Activated gamma-delta T cell treated with anti-CD3 and anti-CD28 coated beads, Interleukin-2, amount 50 U/mL, for 16 hours (primary cell): ENCODE results near the gene MTMR2.
A peak's percentile ranks its signal among the peaks of the same experiment; 100 is the strongest.
"Not testable (repeated sequence)": the region's sequence is repeated elsewhere in the genome, so short reads cannot be mapped to it uniquely, and the experiment has no call there.

Source experiments
- DNase-seq: peaks from one replicate; pipeline ENCODE4 v3.0.0-alpha.2; 2020; ENCODE audit warnings: low read depth

Gene MTMR2

GRCh38 chr11:95811052-95811451 is 112.9 kb downstream of the MTMR2 start:
- not testable (repeated sequence) for DNase-seq

- not testable (repeated sequence) for DNase-seq
Observed at GRCh38 chr11:95806464-95806863, 117.4 kb downstream of the MTMR2 start.

- no peak for DNase-seq
Observed at GRCh38 chr11:95805869-95806268, 118.0 kb downstream of the MTMR2 start.

- DNase-seq: no peak
Observed at GRCh38 chr11:95803973-95804372, 119.9 kb downstream of the MTMR2 start.

GRCh38 chr11:95802806-95803205 is 121.1 kb downstream of the MTMR2 start:
- no peak for DNase-seq

GRCh38 chr11:95800438-95800837 is 123.5 kb downstream of the MTMR2 start:
- DNase-seq: no peak

- no peak for DNase-seq
Observed at GRCh38 chr11:95799546-95799945, 124.4 kb downstream of the MTMR2 start.

- no peak for DNase-seq
Observed at GRCh38 chr11:95796501-95796900, 127.4 kb downstream of the MTMR2 start.

GRCh38 chr11:95795627-95796295 is 128.1 kb downstream of the MTMR2 start:
- no peak for DNase-seq

GRCh38 chr11:95794086-95794485 is 129.8 kb downstream of the MTMR2 start:
- DNase-seq: no peak

GRCh38 chr11:95793116-95793515 is 130.8 kb downstream of the MTMR2 start:
- no peak for DNase-seq

- no peak for DNase-seq
Observed at GRCh38 chr11:95792700-95793099, 131.2 kb downstream of the MTMR2 start.

GRCh38 chr11:95792200-95792599 is 131.7 kb downstream of the MTMR2 start:
- DNase-seq: no peak

GRCh38 chr11:95791709-95792033 is 132.2 kb downstream of the MTMR2 start:
- no peak for DNase-seq

GRCh38 chr11:95790933-95791708 is 132.8 kb downstream of the MTMR2 start:
- DNase-seq: peak; percentile 24

GRCh38 chr11:95790123-95790932 is 133.6 kb downstream of the MTMR2 start, which contains the start of gene CEP57:
Gene CEP57, plus strand, starts transcription at chr11:95790498. Its CDS starts 201 bp downstream, at chr11:95790699.
- peak; percentile 90 for DNase-seq

- peak; percentile 96 for DNase-seq
Observed at GRCh38 chr11:95789506-95790122, 134.3 kb downstream of the MTMR2 start, which contains the start of gene FAM76B. Gene FAM76B, minus strand, starts transcription at chr11:95789782. Its CDS starts 304 bp downstream, at chr11:95789478.

- DNase-seq: peak; percentile 12
Observed at GRCh38 chr11:95788921-95789505, 134.9 kb downstream of the MTMR2 start.
